PC-3 (cell line): ENCODE results near the gene JPT2. TPM values are rescaled to one million over a fixed set of nuclear protein-coding genes. Genes with fewer than 3 reads are reported as not detected.

Experiments used
- ATAC-seq: fragments of 200-7000 bp; cut with Tn5 transposase; 2 replicates; pipeline ENCODE4 v1.9.1; 2020; ENCODE audit warnings: mild to moderate bottlenecking, moderate library complexity
- BruUV-seq: library from RNA; stranded (reverse); fragments of 400-500 nt; replicated peaks from 2 replicates; lab custom pipeline; 2021; lab: Mats Ljungman, UMichigan
- CTCF ChIA-PET: fragments of 300-600 bp; sonication (Branson Sonifier 250); formaldehyde crosslinking; loops from one replicate; lab custom pipeline; 2022; ENCODE audit warnings: antibody characterized with exemption; lab: Charles Lee
- POLR2A ChIA-PET: fragments of 300-600 bp; sonication (Branson Sonifier 250); formaldehyde crosslinking; loops from one replicate; lab custom pipeline; 2022; ENCODE audit warnings: antibody characterized with exemption; ENCODE audit not compliant: unreplicated experiment; lab: Charles Lee
- DNase-seq: peaks from one replicate; pipeline ENCODE4 v3.0.0-alpha.2; 2015
- H2AFZ ChIP-seq: fragments of 300-600 bp; sonication (generic); 2 replicates; pipeline ENCODE4 v1.6.0; 2016; ENCODE audit warnings: antibody characterized with exemption, low read length
- H3F3A ChIP-seq: fragments of 300-600 bp; sonication (generic); one replicate; pipeline ENCODE4 v1.6.0; 2017; ENCODE audit warnings: antibody characterized with exemption, low read length, control low read depth, mild to moderate bottlenecking; ENCODE audit not compliant: unreplicated experiment
- H3K27ac ChIP-seq: fragments of 300-600 bp; sonication (generic); 2 replicates; pipeline ENCODE4 v1.5.1; 2016; ENCODE audit warnings: mild to moderate bottlenecking, low read length
- H3K27me3 ChIP-seq: fragments of 300-600 bp; sonication (generic); 2 replicates; pipeline ENCODE4 v1.6.1; 2016; ENCODE audit warnings: low read length, mixed read lengths
- H3K36me3 ChIP-seq: fragments of 300-600 bp; sonication (generic); 2 replicates; pipeline ENCODE4 v1.6.1; 2016; ENCODE audit warnings: low read depth, mixed run types, low read length, mixed read lengths
- H3K4me1 ChIP-seq: fragments of 300-600 bp; sonication (generic); 2 replicates; pipeline ENCODE4 v1.5.1; 2016; ENCODE audit warnings: low read length; ENCODE audit not compliant: insufficient read depth
- H3K4me2 ChIP-seq: fragments of 300-600 bp; sonication (generic); 2 replicates; pipeline ENCODE4 v1.6.0; 2016; ENCODE audit warnings: low read length
- H3K4me3 ChIP-seq: fragments of 300-600 bp; sonication (generic); 2 replicates; pipeline ENCODE4 v1.5.1; 2016; ENCODE audit warnings: mild to moderate bottlenecking, low read length, mixed read lengths
- H3K79me2 ChIP-seq: fragments of 300-600 bp; sonication (generic); 2 replicates; pipeline ENCODE4 v1.6.1; 2017; ENCODE audit warnings: low read length, mixed read lengths
- H3K9ac ChIP-seq: fragments of 300-600 bp; sonication (generic); 2 replicates; pipeline ENCODE4 v1.6.0; 2016; ENCODE audit warnings: mild to moderate bottlenecking, low read length
- H3K9me2 ChIP-seq: fragments of 300-600 bp; sonication (generic); replicated peaks from 2 replicates; pipeline ENCODE4 v1.6.1; 2016; ENCODE audit warnings: mixed run types, low read length, mixed read lengths
- H3K9me3 ChIP-seq: fragments of 300-600 bp; sonication (generic); 2 replicates; pipeline ENCODE4 v1.6.1; 2016; ENCODE audit warnings: low read length, mixed read lengths
- H4K20me1 ChIP-seq: fragments of 300-600 bp; sonication (generic); 2 replicates; pipeline ENCODE4 v1.6.1; 2016; ENCODE audit warnings: low read length, mixed read lengths
- EZH2 ChIP-seq: fragments of 300-600 bp; sonication (generic); IDR thresholded peaks from one replicate; pipeline ENCODE4 v1.6.1; 2017; ENCODE audit warnings: antibody characterized with exemption, mild to moderate bottlenecking, low read length; ENCODE audit not compliant: unreplicated experiment
- EZH2phosphoT487 ChIP-seq: fragments of 300-600 bp; sonication (generic); IDR thresholded peaks from 2 replicates; pipeline ENCODE4 v1.6.1; 2018; ENCODE audit warnings: mild to moderate bottlenecking, antibody characterized with exemption, low read length, borderline replicate concordance
- intact Hi-C: fragments of 100-400 bp; cut with micrococcal nuclease; formaldehyde crosslinking; loops from 2 replicates; pipeline ENCODE4 v1.9.0; 2023
- total RNA-seq: library from RNA; depleted of rRNA; stranded (reverse); fragments of >200 nt; gene quantifications from 2 replicates; pipeline ENCODE4 v1.2.3, GENCODE V29; 2014
- TF ChIP-seq, protein P1 (sequence below): fragments of 300-600 bp; sonication (generic); conservative IDR thresholded peaks from 2 replicates; pipeline ENCODE4 v1.5.1; 2017; ENCODE audit warnings: antibody characterized with exemption, low read depth, mild to moderate bottlenecking, low read length

JPT2 gene
- total RNA-seq, 1 experiment from 2014 or later = 85.2 TPM

GRCh38 chr16:1645914-1646525 is 32.1 kb upstream of the JPT2 start:
- ChIA-PET CTCF (no interaction called here), POLR2A (no interaction called here)
- H3K4me2 ChIP-seq = peak overlapping the region; percentile 67
- H3K36me3 ChIP-seq = peaks cover 10% of the 10 kb centered on the region
- DNase-seq (peak; percentile 81), ATAC-seq (peak; percentile 97)
- TF ChIP-seq EZH2phosphoT487 = no peak
- TF ChIP-seq EZH2 = no peak
- TF ChIP-seq, protein P1, sequence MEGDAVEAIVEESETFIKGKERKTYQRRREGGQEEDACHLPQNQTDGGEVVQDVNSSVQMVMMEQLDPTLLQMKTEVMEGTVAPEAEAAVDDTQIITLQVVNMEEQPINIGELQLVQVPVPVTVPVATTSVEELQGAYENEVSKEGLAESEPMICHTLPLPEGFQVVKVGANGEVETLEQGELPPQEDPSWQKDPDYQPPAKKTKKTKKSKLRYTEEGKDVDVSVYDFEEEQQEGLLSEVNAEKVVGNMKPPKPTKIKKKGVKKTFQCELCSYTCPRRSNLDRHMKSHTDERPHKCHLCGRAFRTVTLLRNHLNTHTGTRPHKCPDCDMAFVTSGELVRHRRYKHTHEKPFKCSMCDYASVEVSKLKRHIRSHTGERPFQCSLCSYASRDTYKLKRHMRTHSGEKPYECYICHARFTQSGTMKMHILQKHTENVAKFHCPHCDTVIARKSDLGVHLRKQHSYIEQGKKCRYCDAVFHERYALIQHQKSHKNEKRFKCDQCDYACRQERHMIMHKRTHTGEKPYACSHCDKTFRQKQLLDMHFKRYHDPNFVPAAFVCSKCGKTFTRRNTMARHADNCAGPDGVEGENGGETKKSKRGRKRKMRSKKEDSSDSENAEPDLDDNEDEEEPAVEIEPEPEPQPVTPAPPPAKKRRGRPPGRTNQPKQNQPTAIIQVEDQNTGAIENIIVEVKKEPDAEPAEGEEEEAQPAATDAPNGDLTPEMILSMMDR = no peak
- intact Hi-C loops = loop anchor here (5.0 kb wide), 1 partner anchor 34 kb away; the partner anchor contains the start of genes CRAMP1 and IFT140
- H3K27me3 ChIP-seq = no peaks in the 10 kb centered on the region
- peaks cover 4% of the 10 kb centered on the region for H3F3A ChIP-seq
- H3K27ac ChIP-seq = peak overlapping the region; percentile 89
- peaks cover 17% of the 10 kb centered on the region; the same call in 1 of the 2 replicates for H3K79me2 ChIP-seq
- H2AFZ ChIP-seq = no peak overlapping the region
- no TSS peak for BruUV-seq
- peak overlapping the region; percentile 27; the same call in 1 of the 2 replicates for H3K4me3 ChIP-seq
- H4K20me1 ChIP-seq = no peaks in the 10 kb centered on the region
- no peaks in the 10 kb centered on the region for H3K9me3 ChIP-seq
- peaks cover 21% of the 10 kb centered on the region for H3K4me1 ChIP-seq
- H3K9me2 ChIP-seq = no peaks in the 10 kb centered on the region
- peak overlapping the region; percentile 38; the same call in 1 of the 2 replicates for H3K9ac ChIP-seq

- Histone ChIP-seq H3K36me3 (peaks cover 18% of the 10 kb centered on the region), H3K4me2 (no peak overlapping the region), H4K20me1 (0 out of 2 replicates have a peak, but pooled peaks cover 5% of the 10 kb centered on the region), H3K27ac (no peak overlapping the region), H3F3A (peaks cover 12% of the 10 kb centered on the region), H2AFZ (no peak overlapping the region), H3K4me1 (peaks cover 21% of the 10 kb centered on the region), H3K9ac (no peak overlapping the region), H3K27me3 (no peaks in the 10 kb centered on the region), H3K79me2 (peaks cover 17% of the 10 kb centered on the region; the same call in 1 of the 2 replicates), H3K9me3 (no peaks in the 10 kb centered on the region), H3K4me3 (no peak overlapping the region), H3K9me2 (no peaks in the 10 kb centered on the region)
- ChIA-PET CTCF (no interaction called here), POLR2A (no interaction called here)
- ATAC-seq = no peak
- TF ChIP-seq EZH2phosphoT487 = no peak
- TF ChIP-seq, protein P1 = no peak
- no peak for TF ChIP-seq EZH2
- BruUV-seq = no TSS peak
- DNase-seq = no peak
- intact Hi-C loops = loop anchor here (5.0 kb wide), 1 partner anchor 36 kb away; the partner anchor contains the start of genes CRAMP1 and IFT140
Measured at GRCh38 chr16:1647856-1648255, 30.2 kb upstream of the JPT2 start.

- ATAC-seq (no peak), DNase-seq (no peak)
- Histone ChIP-seq H3F3A (peaks cover 12% of the 10 kb centered on the region), H3K27me3 (no peaks in the 10 kb centered on the region), H3K36me3 (peaks cover 18% of the 10 kb centered on the region), H3K4me3 (no peak overlapping the region), H2AFZ (no peak overlapping the region), H4K20me1 (0 out of 2 replicates have a peak, but pooled peaks cover 5% of the 10 kb centered on the region), H3K79me2 (peaks cover 17% of the 10 kb centered on the region; the same call in 1 of the 2 replicates), H3K27ac (no peak overlapping the region), H3K9me2 (no peaks in the 10 kb centered on the region), H3K4me1 (peaks cover 20% of the 10 kb centered on the region), H3K9me3 (no peaks in the 10 kb centered on the region), H3K4me2 (no peak overlapping the region), H3K9ac (no peak overlapping the region)
- TF ChIP-seq, protein P1 = no peak
- no peak for TF ChIP-seq EZH2
- no peak for TF ChIP-seq EZH2phosphoT487
- no TSS peak for BruUV-seq
- ChIA-PET CTCF (no interaction called here), POLR2A (no interaction called here)
- intact Hi-C loops = no loop called here
Measured at GRCh38 chr16:1650131-1650530, 27.9 kb upstream of the JPT2 start.
